Activated CD8-positive, alpha-beta T cell treated with anti-CD3 and anti-CD28 coated beads for 36 hours (primary cell): ENCODE data around the gene CXCL8. TPM values are rescaled to one million over a fixed set of nuclear protein-coding genes. Genes with fewer than 3 reads are reported as not detected.

ENCODE experiments used
- ATAC-seq: fragments of 200-7000 bp; cut with Tn5 transposase; one replicate; pipeline ENCODE4 v1.10.0; 2021; ENCODE audit warnings: mild to moderate bottlenecking, moderate library complexity
- CTCF ChIA-PET: fragments of 350-600 bp; sonication (Branson Sonifier 250); formaldehyde crosslinking; loops from one replicate; lab custom pipeline; 2021; ENCODE audit warnings: antibody characterized with exemption; lab: Charles Lee
- POLR2A ChIA-PET: fragments of 350-600 bp; sonication (Branson Sonifier 250); formaldehyde crosslinking; loops from one replicate; lab custom pipeline; 2021; ENCODE audit warnings: antibody characterized with exemption; lab: Charles Lee
- DNase-seq: peaks from one replicate; pipeline ENCODE4 v3.0.0-alpha.2; 2020
- H3K27ac Mint-ChIP-seq: one replicate; pipeline ENCODE4 v1.8.0; 2021; ENCODE audit warnings: mild to moderate bottlenecking, mixed read lengths
- H3K27me3 Mint-ChIP-seq: one replicate; pipeline ENCODE4 v1.8.0; 2021; ENCODE audit warnings: mixed read lengths
- H3K36me3 Mint-ChIP-seq: one replicate; pipeline ENCODE4 v1.8.0; 2021; ENCODE audit warnings: low read depth, mixed read lengths
- H3K4me1 Mint-ChIP-seq: one replicate; pipeline ENCODE4 v1.8.0; 2021; ENCODE audit warnings: low read depth, mixed read lengths
- H3K4me3 Mint-ChIP-seq: one replicate; pipeline ENCODE4 v1.8.0; 2021; ENCODE audit warnings: mild to moderate bottlenecking, moderate library complexity, mixed read lengths
- H3K9me3 Mint-ChIP-seq: one replicate; pipeline ENCODE4 v1.8.0; 2021; ENCODE audit warnings: mixed read lengths
- CTCF ChIP-seq: fragments of 200-600 bp; IDR thresholded peaks from one replicate; pipeline ENCODE4 v1.8.0; 2022; ENCODE audit warnings: antibody characterized with exemption, mild to moderate bottlenecking
- intact Hi-C: fragments of 100-400 bp; cut with micrococcal nuclease; formaldehyde crosslinking; loops from one replicate; pipeline ENCODE4 v1.10.0; 2022
- total RNA-seq, 2 experiments: library from RNA; stranded (reverse); gene quantifications; one replicate each; pipeline ENCODE4 v1.2.3, GENCODE V29; 2021

CXCL8 gene
- total RNA-seq, 2 experiments from 2014 or later, result 0.18 TPM; not detected in 1

- H3K27me3 Mint-ChIP-seq, result no peaks in the 10 kb centered on the region
- H3K4me1 Mint-ChIP-seq, result no peaks in the 10 kb centered on the region
- ATAC-seq (no peak), DNase-seq (no peak)
- H3K9me3 Mint-ChIP-seq, result no peaks in the 10 kb centered on the region
- TF ChIP-seq CTCF, result no peak
- CTCF ChIA-PET, result no interaction called here
- no peak overlapping the region for H3K27ac Mint-ChIP-seq
- H3K36me3 Mint-ChIP-seq, result no peaks in the 10 kb centered on the region
- POLR2A ChIA-PET, result no interaction called here
- H3K4me3 Mint-ChIP-seq, result no peak overlapping the region
- intact Hi-C loops, result no loop called here
These were observed 12.1 kb downstream of the CXCL8 start for GRCh38 chr4:73752424-73752823.

- Mint-ChIP-seq H3K4me3 (no peak overlapping the region), H3K36me3 (no peaks in the 10 kb centered on the region), H3K27me3 (no peaks in the 10 kb centered on the region), H3K27ac (no peak overlapping the region), H3K9me3 (no peaks in the 10 kb centered on the region), H3K4me1 (no peaks in the 10 kb centered on the region)
- ATAC-seq (no peak), DNase-seq (no peak)
- POLR2A ChIA-PET, result no interaction called here
- CTCF ChIA-PET, result no interaction called here
- intact Hi-C loops, result no loop called here
- no peak for TF ChIP-seq CTCF
These were observed 12.8 kb downstream of the CXCL8 start for GRCh38 chr4:73753215-73753614.

- TF ChIP-seq CTCF, result no peak
- Mint-ChIP-seq H3K27me3 (no peaks in the 10 kb centered on the region), H3K36me3 (no peaks in the 10 kb centered on the region), H3K4me1 (no peaks in the 10 kb centered on the region), H3K9me3 (no peaks in the 10 kb centered on the region), H3K27ac (no peak overlapping the region), H3K4me3 (no peak overlapping the region)
- ATAC-seq (no peak), DNase-seq (no peak)
- ChIA-PET CTCF (no interaction called here), POLR2A (no interaction called here)
- intact Hi-C loops, result no loop called here
These were observed 14.6 kb downstream of the CXCL8 start for GRCh38 chr4:73754934-73755333.

GRCh38 chr4:73759357-73759756 is 19.0 kb downstream of the CXCL8 start:
- ATAC-seq, result no peak
- no peaks in the 10 kb centered on the region for H3K27me3 Mint-ChIP-seq
- H3K36me3 Mint-ChIP-seq, result no peaks in the 10 kb centered on the region
- H3K9me3 Mint-ChIP-seq, result no peaks in the 10 kb centered on the region
- CTCF ChIA-PET, result no interaction called here
- H3K27ac Mint-ChIP-seq, result no peak overlapping the region
- intact Hi-C loops, result no loop called here
- no peak overlapping the region for H3K4me3 Mint-ChIP-seq
- no peak for TF ChIP-seq CTCF
- no peaks in the 10 kb centered on the region for H3K4me1 Mint-ChIP-seq
- DNase-seq, result no peak
- POLR2A ChIA-PET, result no interaction called here

GRCh38 chr4:73761856-73762255 is 21.5 kb downstream of the CXCL8 start:
- H3K27me3 Mint-ChIP-seq, result no peaks in the 10 kb centered on the region
- H3K4me3 Mint-ChIP-seq, result no peak overlapping the region
- no peak for ATAC-seq
- intact Hi-C loops, result no loop called here
- TF ChIP-seq CTCF, result no peak
- no peaks in the 10 kb centered on the region for H3K9me3 Mint-ChIP-seq
- no peaks in the 10 kb centered on the region for H3K36me3 Mint-ChIP-seq
- POLR2A ChIA-PET, result no interaction called here
- no peaks in the 10 kb centered on the region for H3K4me1 Mint-ChIP-seq
- CTCF ChIA-PET, result no interaction called here
- no peak for DNase-seq
- no peak overlapping the region for H3K27ac Mint-ChIP-seq
